DMS53 (cell line): ENCODE measurements around the gene ZYG11B.
"Not testable (repeated sequence)": the region's sequence is repeated elsewhere in the genome, so short reads cannot be mapped to it uniquely, and the experiment has no call there.

Experiments
- DNase-seq: peaks from one replicate; lab custom pipeline; 2025; lab: John Stamatoyannopoulos, UW

ZYG11B gene

GRCh38 chr1:52726265-52727113 lies at the start of gene ZYG11B:
ZYG11B (plus strand) TSS chr1:52726453; CDS start chr1:52726654, 201 bp downstream.
- peak; percentile 96 for DNase-seq

GRCh38 chr1:52677076-52677806 lies 49.0 kb upstream of the ZYG11B start:
- no peak for DNase-seq

- no peak for DNase-seq
Observed at GRCh38 chr1:52679048-52679447, 47.2 kb upstream of the ZYG11B start.

- DNase-seq = no peak
Observed at GRCh38 chr1:52679498-52679897, 46.8 kb upstream of the ZYG11B start.

GRCh38 chr1:52680353-52680752 lies 45.9 kb upstream of the ZYG11B start:
- no peak for DNase-seq

- DNase-seq = no peak
Observed at GRCh38 chr1:52681136-52681535, 45.1 kb upstream of the ZYG11B start.

- DNase-seq = no peak
Observed at GRCh38 chr1:52683367-52683940, 42.8 kb upstream of the ZYG11B start.

GRCh38 chr1:52684545-52684944 lies 41.7 kb upstream of the ZYG11B start:
- no peak for DNase-seq

- peak; percentile 92 for DNase-seq
Observed at GRCh38 chr1:52686261-52686751, 39.9 kb upstream of the ZYG11B start.

- DNase-seq = no peak
Observed at GRCh38 chr1:52686830-52687229, 39.4 kb upstream of the ZYG11B start.

GRCh38 chr1:52691821-52692220 lies 34.4 kb upstream of the ZYG11B start:
- no peak for DNase-seq

GRCh38 chr1:52692697-52693096 lies 33.6 kb upstream of the ZYG11B start:
- no peak for DNase-seq

GRCh38 chr1:52693351-52693750 lies 32.9 kb upstream of the ZYG11B start:
- DNase-seq = not testable (repeated sequence)

GRCh38 chr1:52693843-52694242 lies 32.4 kb upstream of the ZYG11B start:
- DNase-seq = no peak

GRCh38 chr1:52695627-52696026 lies 30.6 kb upstream of the ZYG11B start:
- no peak for DNase-seq

- peak; percentile 98 for DNase-seq
Observed at GRCh38 chr1:52697795-52698674, 28.2 kb upstream of the ZYG11B start, which contains the start of gene COA7. COA7 (minus strand) TSS chr1:52698347; CDS start chr1:52698326, 21 bp downstream.

GRCh38 chr1:52702886-52703787 lies 23.1 kb upstream of the ZYG11B start:
- peak; percentile 100 for DNase-seq

- no peak for DNase-seq
Observed at GRCh38 chr1:52706136-52706670, 20.1 kb upstream of the ZYG11B start.

GRCh38 chr1:52706941-52707926 lies 19.0 kb upstream of the ZYG11B start:
- no peak for DNase-seq
